GM12878 (cell line): ENCODE measurements around the gene C12orf60.

Experiments used
- CTCF ChIP-seq, 3 experiments: IDR thresholded peaks in 2 of 3; conservative IDR thresholded peaks in 1 of 3; 2 replicates each; pipeline ENCODE4 v1.5.1; 2011; ENCODE audit warnings: low read depth in 3 of 3, low read length in 3 of 3, mild to moderate bottlenecking in 3 of 3, control low read depth in 2 of 3, moderate library complexity in 2 of 3, inconsistent platforms in 1 of 3, mixed read lengths in 1 of 3; ENCODE audit not compliant: control insufficient read depth in 2 of 3, insufficient read depth in 1 of 3; ENCODE audit errors: extremely low read depth in 1 of 3
- EP300 ChIP-seq, 2 experiments: fragments of 150-350 bp in 1 of 2; IDR thresholded peaks; 2 replicates each; pipeline ENCODE4 v1.6.1; 2011 to 2012; ENCODE audit warnings: low read depth in 2 of 2, low read length in 2 of 2, borderline replicate concordance in 1 of 2, improper control_type of control experiment in 1 of 2, inconsistent platforms in 1 of 2; ENCODE audit not compliant: control insufficient read depth in 1 of 2
- EZH2 ChIP-seq: IDR thresholded peaks from 2 replicates; pipeline ENCODE4 v1.6.1; 2012; ENCODE audit warnings: low read depth, mild to moderate bottlenecking, control low read depth, inconsistent platforms, low read length, borderline replicate concordance; ENCODE audit not compliant: control insufficient read depth
- LARP7 ChIP-seq: fragments of 450-650 bp; IDR thresholded peaks from 2 replicates; pipeline ENCODE4 v1.6.1; 2017; ENCODE audit warnings: mild to moderate bottlenecking
- NR2C2 ChIP-seq: IDR thresholded peaks from 2 replicates; pipeline ENCODE4 v1.6.1; 2011; ENCODE audit warnings: borderline replicate concordance, low read depth; ENCODE audit not compliant: control insufficient read depth, insufficient read length
- POLR2AphosphoS5 ChIP-seq: IDR thresholded peaks from 2 replicates; pipeline ENCODE4 v1.6.1; 2011; ENCODE audit warnings: mild to moderate bottlenecking, low read length, inconsistent platforms
- RCOR1 ChIP-seq: conservative IDR thresholded peaks from 2 replicates; pipeline ENCODE4 v1.6.1; 2012; ENCODE audit warnings: low read depth, low read length, improper control_type of control experiment
- REST ChIP-seq: IDR thresholded peaks from 2 replicates; pipeline ENCODE4 v1.6.1; 2012; ENCODE audit warnings: mild to moderate bottlenecking, low read depth, low read length
- RFX5 ChIP-seq: IDR thresholded peaks from 2 replicates; pipeline ENCODE4 v1.6.1; 2011; ENCODE audit warnings: low read depth, low read length, improper control_type of control experiment
- SIN3A ChIP-seq: IDR thresholded peaks from 2 replicates; pipeline ENCODE4 v1.6.1; 2012; ENCODE audit warnings: low read depth, low read length, improper control_type of control experiment
- USF2 ChIP-seq: IDR thresholded peaks from 2 replicates; pipeline ENCODE4 v1.6.1; 2011; ENCODE audit warnings: low read depth, low read length, improper control_type of control experiment, borderline replicate concordance
- ZBTB40 ChIP-seq: fragments of 450-650 bp; IDR thresholded peaks from 2 replicates; pipeline ENCODE4 v1.6.1; 2016; ENCODE audit warnings: mild to moderate bottlenecking, moderate library complexity, borderline replicate concordance
- ZNF217 ChIP-seq: fragments of 450-650 bp; IDR thresholded peaks from 2 replicates; pipeline ENCODE4 v1.6.1; 2017; ENCODE audit warnings: antibody characterized with exemption, mild to moderate bottlenecking
- ZNF384 ChIP-seq: IDR thresholded peaks from 2 replicates; pipeline ENCODE4 v1.6.1; 2012; ENCODE audit warnings: low read depth, mild to moderate bottlenecking, low read length, improper control_type of control experiment, borderline replicate concordance

GRCh38 chr12:14846876-14847580, 43.6 kb downstream of the C12orf60 start:
- TF ChIP-seq EZH2 (no peak), LARP7 (no peak), CTCF (IDR thresholded peaks at IDR 0.05 in 2 of 3, conservative IDR thresholded peaks at IDR 0.05 in 1 of 3; ENCODE audit: control insufficient read depth in 2 of 3, extremely low read depth in 1 of 3, insufficient read depth in 1 of 3, low read depth in 3 of 3, low read length in 3 of 3) (no peak), ZNF217 (no peak), RCOR1 (no peak), USF2 (no peak), POLR2AphosphoS5 (no peak), ZBTB40 (no peak), RFX5 (no peak), NR2C2 (no peak), REST (no peak), ZNF384 (no peak), SIN3A (no peak), EP300 (IDR thresholded peaks at IDR 0.05; ENCODE audit: borderline replicate concordance in 1 of 2, control insufficient read depth in 1 of 2, low read depth in 2 of 2, low read length in 2 of 2) (no peak)
